SK-N-SH (cell line): ENCODE data around the gene KRT80. TPM values are rescaled to one million over a fixed set of nuclear protein-coding genes. Genes with fewer than 3 reads are reported as not detected.

Experiments used
- CTCF ChIA-PET: fragments of 300-600, 350-600 bp; formaldehyde crosslinking; extraction: SDS; loops from one replicate; lab custom pipeline; 2021; lab: Yijun Ruan, JAX
- POLR2A ChIA-PET: fragments of 350-600 bp; sonication (Branson Sonifier 250); formaldehyde crosslinking; extraction: SDS; loops from one replicate; lab custom pipeline; 2020; ENCODE audit warnings: antibody characterized with exemption, inconsistent platforms; lab: Yijun Ruan, JAX
- DNase-seq: peaks from one replicate; pipeline ENCODE4 v3.0.0; 2012
- H2AFZ ChIP-seq: fragments of 200-600 bp; sonication (generic); 2 replicates; pipeline ENCODE4 v1.8.1; 2016; ENCODE audit warnings: antibody characterized with exemption, mild to moderate bottlenecking, low read depth
- H3F3A ChIP-seq: fragments of 200-600 bp; sonication (generic); replicated peaks from 2 replicates; pipeline ENCODE3; 2016; ENCODE audit warnings: antibody characterized with exemption, mild to moderate bottlenecking; ENCODE audit not compliant: insufficient read depth
- H3K27ac ChIP-seq, 2 experiments: fragments of 200-500 bp in 1 of 2; fragments of 200-600 bp in 1 of 2; sonication (Bioruptor generic) in 1 of 2; sonication (generic), shearing (Covaris generic) in 1 of 2; 2 replicates each; pipeline versions ENCODE4 v1.5.1 to v1.6.1; 2014 to 2016; ENCODE audit warnings: low read depth in 2 of 2, inconsistent platforms in 1 of 2, low read length in 1 of 2, mild to moderate bottlenecking in 1 of 2, mixed read lengths in 1 of 2
- H3K27me3 ChIP-seq: fragments of 200-600 bp; sonication (generic), shearing (Covaris generic); 2 replicates; pipeline ENCODE4 v1.6.1; 2016; ENCODE audit warnings: mixed run types; ENCODE audit not compliant: insufficient read depth
- H3K36me3 ChIP-seq, 2 experiments: fragments of 200-500 bp in 1 of 2; fragments of 200-600 bp in 1 of 2; sonication (Bioruptor generic) in 1 of 2; sonication (generic) in 1 of 2; replicated peaks in 1 of 2; 2 replicates each; pipeline versions ENCODE3 to v1.5.1; 2014 to 2016; ENCODE audit warnings: low read length in 1 of 2, mild to moderate bottlenecking in 1 of 2; ENCODE audit not compliant: insufficient read depth in 2 of 2, control insufficient read depth in 1 of 2
- H3K4me1 ChIP-seq, 2 experiments: fragments of 200-500 bp in 1 of 2; fragments of 200-600 bp in 1 of 2; sonication (Bioruptor generic) in 1 of 2; sonication (generic), shearing (Covaris generic) in 1 of 2; 2 replicates each; pipeline versions ENCODE4 v1.5.1 to v1.6.1; 2014 to 2016; ENCODE audit warnings: low read depth in 1 of 2, low read length in 1 of 2, mixed run types in 1 of 2; ENCODE audit not compliant: insufficient read depth in 2 of 2, control insufficient read depth in 1 of 2
- H3K4me2 ChIP-seq: fragments of 200-600 bp; sonication (generic), shearing (Covaris generic); 2 replicates; pipeline ENCODE4 v1.6.1; 2017; ENCODE audit warnings: mixed run types
- H3K4me3 ChIP-seq, 2 experiments: fragments of 200-500 bp in 1 of 2; fragments of 200-600 bp in 1 of 2; sonication (Bioruptor generic) in 1 of 2; sonication (generic), shearing (Covaris generic) in 1 of 2; 2 replicates each; pipeline versions ENCODE4 v1.5.1 to v1.8.1; 2014 to 2016; ENCODE audit warnings: low read depth in 2 of 2, inconsistent platforms in 1 of 2, low read length in 1 of 2, mild to moderate bottlenecking in 1 of 2, mixed read lengths in 1 of 2, moderate library complexity in 1 of 2
- H3K79me2 ChIP-seq: fragments of 200-600 bp; sonication (generic); 2 replicates; pipeline ENCODE4 v1.8.1; 2017; ENCODE audit warnings: mild to moderate bottlenecking; ENCODE audit not compliant: insufficient read depth
- H3K9ac ChIP-seq: fragments of 200-600 bp; sonication (generic); 2 replicates; pipeline ENCODE4 v1.6.1; 2017; ENCODE audit warnings: mixed run types
- H3K9me2 ChIP-seq: fragments of 200-600 bp; sonication (generic); 2 replicates; pipeline ENCODE4 v1.6.1; 2017; ENCODE audit warnings: mixed run types
- H3K9me3 ChIP-seq: fragments of 200-600 bp; sonication (generic); 2 replicates; pipeline ENCODE4 v1.6.1; 2017; ENCODE audit warnings: mixed run types, mild to moderate bottlenecking, moderate library complexity
- H4K20me1 ChIP-seq: fragments of 200-600 bp; sonication (generic); 2 replicates; pipeline ENCODE4 v1.6.1; 2017; ENCODE audit warnings: mild to moderate bottlenecking, mixed run types; ENCODE audit not compliant: insufficient read depth
- ELF1 ChIP-seq: IDR thresholded peaks from 2 replicates; pipeline ENCODE4 v1.4.0; 2012
- GABPA ChIP-seq: IDR thresholded peaks from 2 replicates; pipeline ENCODE4 v1.4.0; 2012; ENCODE audit warnings: low read depth, mild to moderate bottlenecking
- JUND ChIP-seq: IDR thresholded peaks from 2 replicates; pipeline ENCODE4 v1.4.0; 2012
- MEF2A ChIP-seq: IDR thresholded peaks from 2 replicates; pipeline ENCODE4 v1.4.0; 2012; ENCODE audit warnings: low read depth, borderline replicate concordance
- MXI1 ChIP-seq: IDR thresholded peaks from 2 replicates; pipeline ENCODE4 v1.6.1; 2012; ENCODE audit warnings: mild to moderate bottlenecking, low read depth, low read length, improper control_type of control experiment
- NFIC ChIP-seq: IDR thresholded peaks from 2 replicates; pipeline ENCODE4 v1.4.0; 2012; ENCODE audit warnings: borderline replicate concordance
- NRF1 ChIP-seq: IDR thresholded peaks from 2 replicates; pipeline ENCODE4 v1.6.1; 2012; ENCODE audit warnings: low read depth, mild to moderate bottlenecking, low read length
- RAD21 ChIP-seq: IDR thresholded peaks from 2 replicates; pipeline ENCODE4 v1.6.1; 2012; ENCODE audit warnings: mild to moderate bottlenecking, low read length
- RCOR1 ChIP-seq: fragments of 150-350 bp; IDR thresholded peaks from 2 replicates; pipeline ENCODE4 v1.6.1; 2017; ENCODE audit warnings: antibody characterized with exemption, low read length
- RXRA ChIP-seq: IDR thresholded peaks from 2 replicates; pipeline ENCODE4 v1.4.0; 2012; ENCODE audit warnings: low read depth, mild to moderate bottlenecking, borderline replicate concordance
- SIN3A ChIP-seq: IDR thresholded peaks from 2 replicates; pipeline ENCODE4 v1.6.1; 2012; ENCODE audit warnings: low read depth, mild to moderate bottlenecking, low read length, moderate library complexity, borderline replicate concordance
- TCF12 ChIP-seq: IDR thresholded peaks from 2 replicates; pipeline ENCODE4 v1.4.0; 2012
- TEAD4 ChIP-seq: IDR thresholded peaks from 2 replicates; pipeline ENCODE4 v1.4.0; 2012; ENCODE audit warnings: mild to moderate bottlenecking, borderline replicate concordance; ENCODE audit not compliant: insufficient read depth
- WGBS: methylation state at CpG from one replicate; pipeline ENCODE4 v1.1.6; 2017; ENCODE audit warnings: low lambda C conversion rate; 5-methylcytosine and 5-hydroxymethylcytosine counted together
- polyA plus RNA-seq, 3 experiments: library from polyadenylated mRNA; depleted of rRNA; stranded (reverse); fragments of >200 nt; gene quantifications; 2 replicates each; pipeline ENCODE4 v1.2.3, GENCODE V29; 2012
- TF ChIP-seq, protein P1 (sequence below): fragments of 200-600 bp; sonication (generic); IDR thresholded peaks from 2 replicates; pipeline ENCODE4 v1.6.1; 2017; ENCODE audit warnings: antibody characterized with exemption, mild to moderate bottlenecking, moderate library complexity
- TF ChIP-seq, protein P2 (sequence below): IDR thresholded peaks from 2 replicates; pipeline ENCODE4 v1.4.0; 2012; ENCODE audit warnings: low read depth, borderline replicate concordance
- TF ChIP-seq, protein P3 (sequence below): fragments of 150-350 bp; IDR thresholded peaks from 2 replicates; pipeline ENCODE4 v1.6.1; 2017; ENCODE audit warnings: antibody characterized with exemption, low read length, low read depth, borderline replicate concordance

KRT80 gene
- polyA plus RNA-seq, 1 of the 3 experiments (the other 2 are of a cell fraction) = 14.9 TPM

DNA sequence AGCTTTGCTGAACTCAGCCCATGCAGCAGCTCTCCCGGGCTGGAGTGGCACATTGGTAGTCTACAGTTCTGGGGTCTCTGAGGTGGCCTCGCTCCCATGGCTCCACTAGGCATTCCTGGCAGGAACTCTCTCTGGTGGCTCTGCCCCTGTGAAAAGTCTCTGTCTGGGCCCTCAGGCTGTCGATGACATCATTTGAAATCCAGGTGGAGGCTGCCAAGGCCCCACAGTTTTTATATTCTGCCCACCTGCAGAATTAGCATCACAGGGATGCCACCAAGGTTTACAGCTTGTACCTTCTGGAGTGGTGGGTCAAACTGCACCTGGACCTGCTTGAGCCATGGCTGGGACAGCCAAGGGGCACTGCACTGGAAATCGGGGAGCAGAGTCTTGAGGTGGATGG, 31.6 kb downstream of the KRT80 start:
- CTCF ChIA-PET = interaction anchor here (0.7 to 7.5 kb wide), 9 partner anchors 9 to 725 kb away, joined by 3 to 110 read pairs (median 4); no protein-coding TSS in a partner anchor
- Histone ChIP-seq H4K20me1 (no peaks in the 10 kb centered on the region), H3K9me2 (no peaks in the 10 kb centered on the region), H3K27me3 (no peaks in the 10 kb centered on the region), H3K4me2 (no peak overlapping the region), H3K36me3 (no peaks in the 10 kb centered on the region), H3K9me3 (no peaks in the 10 kb centered on the region)
- no CpG with 5 or more reads among the region's 4 CpGs for WGBS
- DNase-seq = no peak
- TF ChIP-seq, protein P1, sequence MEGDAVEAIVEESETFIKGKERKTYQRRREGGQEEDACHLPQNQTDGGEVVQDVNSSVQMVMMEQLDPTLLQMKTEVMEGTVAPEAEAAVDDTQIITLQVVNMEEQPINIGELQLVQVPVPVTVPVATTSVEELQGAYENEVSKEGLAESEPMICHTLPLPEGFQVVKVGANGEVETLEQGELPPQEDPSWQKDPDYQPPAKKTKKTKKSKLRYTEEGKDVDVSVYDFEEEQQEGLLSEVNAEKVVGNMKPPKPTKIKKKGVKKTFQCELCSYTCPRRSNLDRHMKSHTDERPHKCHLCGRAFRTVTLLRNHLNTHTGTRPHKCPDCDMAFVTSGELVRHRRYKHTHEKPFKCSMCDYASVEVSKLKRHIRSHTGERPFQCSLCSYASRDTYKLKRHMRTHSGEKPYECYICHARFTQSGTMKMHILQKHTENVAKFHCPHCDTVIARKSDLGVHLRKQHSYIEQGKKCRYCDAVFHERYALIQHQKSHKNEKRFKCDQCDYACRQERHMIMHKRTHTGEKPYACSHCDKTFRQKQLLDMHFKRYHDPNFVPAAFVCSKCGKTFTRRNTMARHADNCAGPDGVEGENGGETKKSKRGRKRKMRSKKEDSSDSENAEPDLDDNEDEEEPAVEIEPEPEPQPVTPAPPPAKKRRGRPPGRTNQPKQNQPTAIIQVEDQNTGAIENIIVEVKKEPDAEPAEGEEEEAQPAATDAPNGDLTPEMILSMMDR = no peak
- TF ChIP-seq MXI1 (no peak), SIN3A (no peak), RAD21 (no peak), RCOR1 (no peak)
- TF ChIP-seq, protein P2, sequence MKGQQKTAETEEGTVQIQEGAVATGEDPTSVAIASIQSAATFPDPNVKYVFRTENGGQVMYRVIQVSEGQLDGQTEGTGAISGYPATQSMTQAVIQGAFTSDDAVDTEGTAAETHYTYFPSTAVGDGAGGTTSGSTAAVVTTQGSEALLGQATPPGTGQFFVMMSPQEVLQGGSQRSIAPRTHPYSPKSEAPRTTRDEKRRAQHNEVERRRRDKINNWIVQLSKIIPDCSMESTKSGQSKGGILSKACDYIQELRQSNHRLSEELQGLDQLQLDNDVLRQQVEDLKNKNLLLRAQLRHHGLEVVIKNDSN = no peak
- TF ChIP-seq, all 33 proteins: peak for 0
- POLR2A ChIA-PET = no interaction called here
- H3K27ac ChIP-seq = no peak overlapping the region
- peaks cover 7 to 9% of the 10 kb centered on the region in 2 experiments; a peak in 3 of 4 replicates for H3K4me1 ChIP-seq
- H2AFZ ChIP-seq = no peak overlapping the region
- H3K9ac ChIP-seq = no peak overlapping the region
- H3K4me3 ChIP-seq = no peak overlapping the region
- peaks cover 3% of the 10 kb centered on the region for H3F3A ChIP-seq
- H3K79me2 ChIP-seq = no peaks in the 10 kb centered on the region

DNA sequence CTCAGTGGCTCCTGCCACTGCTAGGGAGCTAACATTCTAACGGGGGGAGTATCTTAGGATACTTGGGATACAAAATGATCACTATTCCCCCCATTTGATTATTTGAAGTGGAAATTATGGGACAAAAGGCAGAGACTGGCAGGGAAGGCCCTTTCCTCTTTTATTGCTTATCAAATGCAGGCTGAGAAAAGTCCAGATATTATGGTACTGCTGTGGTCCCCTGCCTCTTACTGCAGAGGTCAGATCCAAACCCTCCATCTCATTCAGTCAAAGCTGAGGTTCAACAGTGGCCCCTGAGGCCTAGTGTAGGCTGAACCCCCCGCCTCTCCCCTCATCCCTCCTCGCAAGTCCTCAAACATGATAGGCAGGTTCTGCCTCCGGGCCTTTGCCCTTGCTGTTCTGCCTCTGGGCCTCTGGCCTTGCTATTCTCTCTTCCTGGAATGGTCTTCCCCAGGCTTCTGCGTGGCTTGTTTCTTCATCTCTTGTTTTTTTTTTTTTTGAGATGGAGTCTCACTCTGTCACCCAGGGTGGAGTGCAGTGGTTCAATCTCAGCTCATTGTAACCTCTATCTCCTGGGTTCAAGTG, 34.2 kb downstream of the KRT80 start:
- 73% methylated on average over 5 of the region's 5 CpGs for WGBS
- Histone ChIP-seq H4K20me1 (no peaks in the 10 kb centered on the region), H3K4me1 (no peaks in the 10 kb centered on the region), H3K4me3 (no peak overlapping the region), H3K4me2 (no peak overlapping the region), H3K27ac (no peak overlapping the region), H3F3A (peaks cover 3% of the 10 kb centered on the region), H3K36me3 (no peaks in the 10 kb centered on the region), H2AFZ (no peak overlapping the region), H3K9me2 (no peaks in the 10 kb centered on the region), H3K9ac (no peak overlapping the region), H3K79me2 (no peaks in the 10 kb centered on the region), H3K9me3 (no peaks in the 10 kb centered on the region), H3K27me3 (no peaks in the 10 kb centered on the region)
- DNase-seq = no peak
- POLR2A ChIA-PET = no interaction called here
- CTCF ChIA-PET = interaction anchor here (0.6 to 7.5 kb wide), 41 partner anchors 8 to 726 kb away, joined by 3 to 110 read pairs (median 5); partner anchors contain the start of genes KRT80 and KRT83
- TF ChIP-seq, protein P3, sequence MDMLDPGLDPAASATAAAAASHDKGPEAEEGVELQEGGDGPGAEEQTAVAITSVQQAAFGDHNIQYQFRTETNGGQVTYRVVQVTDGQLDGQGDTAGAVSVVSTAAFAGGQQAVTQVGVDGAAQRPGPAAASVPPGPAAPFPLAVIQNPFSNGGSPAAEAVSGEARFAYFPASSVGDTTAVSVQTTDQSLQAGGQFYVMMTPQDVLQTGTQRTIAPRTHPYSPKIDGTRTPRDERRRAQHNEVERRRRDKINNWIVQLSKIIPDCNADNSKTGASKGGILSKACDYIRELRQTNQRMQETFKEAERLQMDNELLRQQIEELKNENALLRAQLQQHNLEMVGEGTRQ = no peak
- TF ChIP-seq NRF1 = no peak
- TF ChIP-seq NFIC = no peak
- TF ChIP-seq TCF12 = no peak
- no peak for TF ChIP-seq ELF1
- TF ChIP-seq, protein P1 = no peak
- no peak for TF ChIP-seq TEAD4
- no peak for TF ChIP-seq MXI1
- TF ChIP-seq GABPA = no peak
- TF ChIP-seq MEF2A = no peak
- TF ChIP-seq RXRA = no peak
- no peak for TF ChIP-seq RCOR1
- no peak for TF ChIP-seq JUND
- TF ChIP-seq, protein P2 = no peak
